Measurements from ENCODE around the gene NCSTN.

NCSTN gene

DNA sequence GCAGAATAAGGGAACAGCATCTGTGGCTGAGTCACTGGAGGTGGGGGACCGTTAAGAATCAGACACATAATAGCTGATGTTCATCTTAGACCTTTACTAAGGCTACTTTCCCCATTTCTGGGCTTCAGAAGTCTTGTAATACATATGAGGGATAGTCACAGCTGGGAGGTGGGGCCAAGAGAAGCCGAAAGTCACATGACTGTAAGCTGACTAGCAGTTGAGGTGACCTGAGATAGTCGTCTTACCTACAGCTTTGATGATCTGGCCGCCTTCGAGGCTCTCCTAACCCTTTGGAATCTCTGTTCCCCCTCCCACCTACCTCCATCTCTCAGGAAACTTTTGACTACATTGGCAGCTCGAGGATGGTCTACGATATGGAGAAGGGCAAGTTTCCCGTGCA lies 9.4 kb downstream of the NCSTN start:
- no peak for DNase-seq (ENCODE audit: low spot score)

DNA sequence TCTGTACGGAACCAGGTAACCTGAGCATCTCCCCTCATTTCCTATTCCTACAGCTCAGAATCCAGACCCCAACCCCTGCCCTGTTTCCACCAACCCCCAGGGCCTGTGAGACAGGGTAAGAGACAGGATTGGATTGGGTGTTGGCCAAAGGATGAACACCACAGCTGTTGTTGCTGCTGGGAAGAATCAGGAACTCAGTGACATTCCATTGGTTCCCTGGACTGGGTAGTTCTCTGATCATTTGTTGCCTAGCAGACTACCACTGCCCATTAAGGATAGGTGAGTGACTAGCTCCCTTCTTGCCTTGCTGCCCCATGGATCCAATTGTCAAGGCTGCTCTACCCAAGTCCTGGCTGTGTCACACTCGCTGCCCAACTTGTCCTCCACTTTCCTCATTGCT lies 10.0 kb downstream of the NCSTN start:
- no peak for DNase-seq (ENCODE audit: low spot score)

DNA sequence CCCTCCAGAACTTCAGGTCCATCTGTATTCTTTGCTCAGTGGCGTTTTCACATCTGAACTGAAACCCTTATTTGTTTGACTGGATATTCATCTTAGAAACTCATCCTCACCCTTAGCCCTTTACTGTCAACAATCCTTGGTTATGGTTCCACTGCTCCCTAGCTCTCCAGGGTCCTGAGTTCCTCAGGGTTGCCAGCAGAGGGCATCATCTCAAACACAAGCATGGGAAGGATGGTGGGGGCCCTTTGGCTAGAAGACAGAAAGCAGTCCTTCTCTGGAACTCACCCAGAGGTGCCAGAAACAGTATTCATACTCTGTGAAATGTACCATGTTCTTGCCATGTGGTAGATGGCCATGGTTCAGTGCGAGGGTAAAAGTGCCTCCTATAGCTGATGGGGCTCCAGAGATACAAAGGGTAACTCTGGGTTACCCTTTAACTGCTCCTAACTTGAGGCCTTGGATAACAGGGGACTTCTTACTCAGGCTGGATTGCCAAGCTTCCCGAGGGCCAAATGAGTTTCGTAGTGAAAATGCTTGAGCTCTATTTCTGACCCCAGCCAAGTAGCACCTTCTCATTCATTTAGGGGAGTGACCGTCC lies 11.3 kb downstream of the NCSTN start:
- DNase-seq (ENCODE audit: low spot score): no peak

DNA sequence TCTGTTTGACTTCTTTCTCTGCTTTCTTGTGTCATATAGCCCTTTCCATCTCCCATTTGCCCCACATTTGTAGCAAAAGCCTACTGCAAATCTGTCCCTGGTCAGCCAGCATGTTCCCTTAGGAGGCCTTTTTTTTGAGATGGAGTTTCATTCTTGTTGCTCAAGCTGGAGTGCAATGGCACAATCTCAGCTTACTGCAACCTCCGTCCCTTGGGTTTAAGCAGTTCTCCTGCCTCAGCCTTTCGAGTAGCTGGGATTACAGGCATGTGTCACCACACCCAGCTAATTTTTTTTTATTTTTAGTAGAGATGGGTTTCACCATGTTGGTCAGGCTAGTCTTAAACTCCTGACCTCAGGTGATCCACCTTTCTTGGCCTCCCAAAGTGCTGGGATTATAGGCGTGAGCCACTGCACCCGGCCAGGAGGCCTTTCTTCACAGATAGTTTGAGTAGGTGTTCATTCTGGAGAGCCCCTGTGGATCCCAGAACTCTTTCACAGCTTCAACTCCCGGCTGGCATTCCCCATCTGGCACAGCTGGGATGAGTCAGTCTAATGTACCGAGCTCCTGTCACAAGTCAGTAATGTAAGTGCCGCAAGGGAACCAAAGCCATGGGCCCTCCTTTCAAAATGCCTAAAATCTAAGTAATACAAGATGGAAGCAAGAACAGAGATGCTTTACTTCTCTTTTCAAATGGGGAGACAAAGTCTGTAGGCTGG lies 14.3 kb downstream of the NCSTN start:
- no peak for DNase-seq (ENCODE audit: low spot score)

DNA sequence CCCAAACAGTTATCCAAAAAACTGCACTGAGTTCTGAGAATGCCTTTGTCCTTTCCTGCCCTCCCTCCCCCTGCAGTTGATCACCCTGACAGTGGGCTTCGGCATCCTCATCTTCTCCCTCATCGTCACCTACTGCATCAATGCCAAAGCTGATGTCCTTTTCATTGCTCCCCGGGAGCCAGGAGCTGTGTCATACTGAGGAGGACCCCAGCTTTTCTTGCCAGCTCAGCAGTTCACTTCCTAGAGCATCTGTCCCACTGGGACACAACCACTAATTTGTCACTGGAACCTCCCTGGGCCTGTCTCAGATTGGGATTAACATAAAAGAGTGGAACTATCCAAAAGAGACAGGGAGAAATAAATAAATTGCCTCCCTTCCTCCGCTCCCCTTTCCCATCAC lies 14.9 kb downstream of the NCSTN start:
- DNase-seq (ENCODE audit: low spot score): no peak

DNA sequence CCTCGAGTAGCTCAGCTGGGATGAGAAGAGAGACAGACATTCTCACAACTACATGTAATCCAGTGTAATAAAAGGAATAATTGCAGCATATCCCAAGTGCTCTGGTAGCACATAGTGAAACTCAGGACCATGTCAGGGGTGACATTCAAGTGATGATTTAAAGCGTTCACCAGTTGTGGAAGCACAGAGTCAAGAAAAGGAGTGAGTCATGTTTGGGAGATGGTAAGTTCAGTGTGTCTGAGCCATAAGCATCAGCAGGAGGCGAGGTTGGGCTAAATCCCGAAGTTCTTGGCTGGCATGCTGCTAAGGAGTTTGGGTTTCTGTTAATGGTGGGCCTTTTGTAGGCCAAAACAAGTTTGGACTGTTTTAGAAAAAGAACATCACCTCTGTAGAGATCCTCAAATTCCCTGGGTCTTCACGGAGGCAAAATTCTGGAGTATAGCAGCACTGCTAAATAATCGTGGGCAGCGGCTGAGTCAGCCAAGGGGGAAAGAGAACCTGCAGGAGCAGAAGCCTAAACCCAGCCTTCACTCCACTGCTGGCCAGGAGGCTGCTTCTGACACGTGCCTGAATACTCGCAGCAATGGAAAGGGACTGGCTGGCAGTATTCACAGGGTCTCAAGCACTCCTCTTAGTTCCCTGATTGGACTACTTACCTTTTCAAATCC lies 16.5 kb downstream of the NCSTN start:
- no peak for DNase-seq (ENCODE audit: low spot score)

DNA sequence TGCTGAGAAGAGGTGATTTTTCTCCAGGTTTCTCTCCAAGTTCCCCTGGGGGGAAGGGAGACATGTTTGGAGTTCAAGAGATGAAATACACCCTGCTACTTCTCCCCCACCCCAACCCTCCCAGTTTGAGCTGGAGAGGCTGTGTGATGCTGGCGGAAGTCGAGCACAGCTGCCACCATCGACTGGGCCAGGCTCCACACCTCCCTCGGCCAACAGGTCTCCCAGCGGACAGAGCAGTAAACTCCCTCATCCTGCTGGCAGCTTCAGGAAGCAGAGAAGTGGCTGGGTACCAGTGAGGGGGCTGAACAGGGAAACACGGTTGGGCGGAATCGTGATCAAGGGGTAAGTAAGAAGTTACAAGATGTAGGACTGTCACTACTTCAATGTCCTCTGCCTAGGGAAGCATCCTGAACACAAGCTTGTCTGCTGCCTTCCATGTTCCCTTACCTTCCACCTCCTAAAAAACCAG lies 17.1 kb downstream of the NCSTN start:
- DNase-seq (ENCODE audit: low spot score): no peak

DNA sequence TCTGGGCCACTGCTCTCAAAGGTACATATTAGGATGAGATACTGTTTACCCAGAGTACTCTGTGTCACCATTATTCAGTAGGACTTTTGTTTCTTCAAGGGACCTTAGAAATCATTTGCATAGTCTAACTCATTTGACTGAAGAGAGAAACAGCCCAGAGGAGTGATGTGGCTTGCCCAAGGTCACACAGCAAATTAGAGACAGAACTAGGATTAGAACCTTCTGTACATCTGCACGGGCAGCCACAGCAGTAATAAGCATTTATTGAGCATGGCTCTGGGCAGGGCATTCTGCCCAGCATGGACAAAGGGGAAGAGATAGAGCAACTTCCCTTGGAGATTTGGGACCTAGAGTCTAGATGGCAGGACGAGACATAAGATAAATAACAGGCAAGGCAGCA lies 18.0 kb downstream of the NCSTN start:
- no peak for DNase-seq (ENCODE audit: low spot score)

DNA sequence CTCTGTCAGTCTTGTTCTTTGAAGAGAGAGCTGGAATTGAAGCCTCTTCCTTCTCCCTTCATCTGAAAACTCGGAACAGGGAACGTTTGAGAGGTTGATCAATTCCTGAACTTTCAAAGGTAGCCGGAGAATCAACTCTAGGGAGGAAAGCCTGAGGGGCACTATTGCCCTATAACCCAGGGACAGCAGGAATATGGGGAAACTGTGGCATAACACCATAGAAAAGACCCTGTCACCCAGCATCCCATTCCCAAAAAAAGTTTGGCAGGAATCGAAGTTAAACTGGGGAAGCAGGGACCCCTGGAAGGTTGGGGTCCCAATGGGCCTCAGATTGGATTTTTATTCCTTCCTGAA lies 18.6 kb downstream of the NCSTN start:
- no peak for DNase-seq (ENCODE audit: low spot score)

DNA sequence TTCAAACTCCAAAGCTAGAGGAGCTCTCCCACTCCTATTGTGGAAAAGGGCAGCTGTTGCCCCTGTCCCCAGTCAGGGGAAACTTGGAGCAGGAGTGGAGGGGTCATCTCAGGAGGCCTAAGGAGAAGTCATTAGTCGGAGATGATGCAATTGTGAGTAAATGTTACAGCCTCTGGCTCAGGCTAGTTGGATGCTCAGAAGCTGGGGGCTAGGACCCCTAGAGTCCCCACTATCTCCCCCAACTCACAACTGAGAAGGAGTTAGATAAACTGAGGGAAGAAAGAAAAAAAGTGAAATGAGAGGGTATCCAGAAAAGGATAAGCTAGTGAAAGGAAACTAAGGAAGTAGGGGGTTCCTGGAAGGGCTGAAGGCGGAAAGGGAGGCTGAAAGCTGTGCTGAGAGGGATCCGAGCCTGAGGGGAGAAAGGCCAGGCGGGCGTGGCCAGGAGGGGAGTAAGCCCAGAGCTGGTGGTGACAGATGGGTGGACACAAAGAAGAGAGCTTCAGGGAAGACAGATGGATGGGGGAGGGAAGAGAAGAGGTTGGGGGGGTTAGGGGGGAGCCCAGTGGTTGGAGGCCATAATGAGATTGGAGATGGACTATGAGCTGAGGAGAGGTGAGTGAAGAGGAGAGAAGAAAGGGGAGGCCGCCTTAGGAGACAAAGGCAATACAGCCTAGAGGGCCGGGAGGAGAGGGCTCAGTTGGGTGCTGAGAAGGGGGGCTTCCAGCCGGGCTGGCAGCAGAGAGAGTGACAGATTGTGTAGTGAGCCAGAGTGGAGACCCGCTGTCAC lies 19.2 kb downstream of the NCSTN start:
- DNase-seq (ENCODE audit: low spot score): no peak

DNA sequence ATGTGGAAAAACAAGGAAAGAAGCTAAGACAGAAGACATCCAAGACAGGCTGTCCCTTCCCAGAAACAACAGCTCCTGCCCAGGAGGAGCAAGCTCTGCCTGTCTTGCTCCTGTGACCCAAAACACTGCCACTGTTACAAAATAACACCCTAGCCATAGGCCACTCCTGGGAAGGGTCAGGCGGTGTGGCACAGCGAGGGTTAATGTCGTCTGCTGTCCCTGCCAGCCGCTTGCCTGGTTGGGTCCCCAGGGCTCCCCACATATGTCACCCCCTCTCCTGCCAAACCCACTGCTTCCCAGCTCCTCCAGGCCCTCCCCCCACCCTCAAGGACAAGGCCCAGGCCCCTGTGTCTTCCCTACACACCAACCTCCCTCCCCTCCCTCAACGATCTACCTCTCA lies 19.8 kb downstream of the NCSTN start:
- DNase-seq (ENCODE audit: low spot score): no peak

DNA sequence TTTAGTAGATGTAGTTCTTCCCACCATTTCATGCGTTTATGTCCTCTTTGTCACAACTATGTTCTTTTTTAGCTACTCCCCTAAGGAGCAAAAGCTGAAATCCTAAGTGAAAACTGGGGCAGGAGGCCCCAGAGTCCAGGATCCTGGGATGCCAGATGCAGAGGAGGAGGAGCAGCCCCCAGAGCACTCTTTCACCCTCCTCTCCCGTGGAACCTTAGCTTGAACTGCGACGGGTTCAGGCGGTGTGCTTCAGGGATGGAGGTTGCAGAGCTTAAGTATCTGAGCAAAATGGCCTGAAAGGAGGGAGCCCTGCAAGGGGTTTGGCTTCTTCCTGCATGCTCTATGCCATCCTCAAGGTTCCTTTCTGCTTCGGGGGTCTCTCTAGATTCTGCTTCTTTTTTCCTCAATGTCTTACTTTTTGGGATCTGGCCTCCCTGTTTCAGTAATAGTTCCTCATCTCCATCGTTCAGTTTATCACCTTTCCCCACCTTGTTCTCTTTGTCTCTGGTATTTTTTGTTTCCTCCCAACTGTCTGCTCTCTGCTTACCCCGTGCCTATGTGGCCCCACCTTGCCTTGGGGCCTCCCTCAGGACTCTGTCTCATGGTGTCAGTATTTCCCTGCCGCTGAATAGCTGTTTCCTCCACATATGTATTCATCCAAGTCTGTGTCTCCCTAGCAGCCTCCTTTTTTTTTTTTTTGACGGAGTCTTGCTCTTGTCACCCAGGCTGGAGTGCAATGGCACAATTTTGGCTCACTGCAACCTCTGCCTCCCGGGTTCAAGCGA lies 21.0 kb downstream of the NCSTN start:
- DNase-seq (ENCODE audit: low spot score): no peak

DNA sequence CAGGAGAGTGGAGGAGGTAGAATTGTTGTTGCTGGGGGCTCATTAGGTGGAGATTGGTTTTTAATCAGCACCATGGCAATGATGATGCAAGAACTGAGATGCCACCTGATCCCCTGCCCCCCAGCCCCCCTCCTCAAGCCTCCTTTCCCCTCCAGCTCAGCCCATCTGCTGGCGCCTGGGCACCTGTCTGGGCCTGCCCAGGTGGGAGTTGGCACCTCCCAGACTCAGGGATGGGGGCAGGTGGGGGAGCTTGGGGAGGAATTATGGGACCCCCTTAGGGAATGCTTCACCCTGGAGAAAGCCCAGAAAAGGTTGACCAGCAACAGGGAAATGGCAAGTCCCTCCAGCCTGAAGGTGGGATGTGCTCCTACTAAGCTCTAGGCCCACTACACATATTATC lies 22.1 kb downstream of the NCSTN start:
- no peak for DNase-seq (ENCODE audit: low spot score)

DNA sequence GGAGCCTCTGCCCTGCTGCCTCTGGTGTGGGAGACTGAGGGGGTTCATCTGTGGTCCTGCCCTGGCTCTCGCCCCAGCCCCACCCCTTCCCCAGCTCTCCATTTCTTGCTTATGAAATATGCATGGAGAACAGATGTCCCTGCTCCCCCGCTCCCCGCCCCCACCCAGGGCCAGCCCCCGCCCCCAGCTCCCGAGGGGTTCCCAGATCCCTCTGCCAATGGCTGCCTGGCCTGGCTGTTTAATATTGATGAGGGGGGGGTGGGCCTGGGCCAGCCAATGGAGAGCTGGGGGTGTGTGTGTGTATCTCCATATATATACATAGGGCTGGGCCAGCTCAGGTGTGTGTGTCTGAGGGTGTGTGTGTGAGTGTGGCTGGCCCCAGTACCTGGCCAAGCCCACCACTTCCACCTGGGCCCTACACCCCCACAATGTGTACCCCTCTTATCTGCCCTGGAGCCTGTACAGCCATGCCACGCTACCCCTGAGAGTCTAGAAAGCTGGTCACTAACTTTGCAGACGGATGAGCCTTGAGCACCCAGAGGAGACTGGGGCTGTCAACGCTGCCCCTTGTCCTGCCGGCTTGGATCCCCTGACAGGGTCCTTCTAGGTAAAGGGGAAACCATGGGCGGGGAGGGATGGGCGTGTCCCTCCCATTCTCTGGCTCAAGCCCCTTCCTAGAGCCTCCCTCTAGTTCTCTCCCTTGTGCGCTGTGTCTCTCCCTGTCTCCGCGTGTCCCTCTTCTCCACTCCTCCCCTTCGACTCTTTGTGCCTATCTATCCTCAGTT lies 23.7 kb downstream of the NCSTN start, which contains the start of gene NHLH1:
Gene NHLH1 (plus strand): TSS at position 341 of the 785 bp plus-strand sequence. CDS start 3,661 bp downstream, outside the sequence.
- no peak for DNase-seq (ENCODE audit: low spot score)

DNA sequence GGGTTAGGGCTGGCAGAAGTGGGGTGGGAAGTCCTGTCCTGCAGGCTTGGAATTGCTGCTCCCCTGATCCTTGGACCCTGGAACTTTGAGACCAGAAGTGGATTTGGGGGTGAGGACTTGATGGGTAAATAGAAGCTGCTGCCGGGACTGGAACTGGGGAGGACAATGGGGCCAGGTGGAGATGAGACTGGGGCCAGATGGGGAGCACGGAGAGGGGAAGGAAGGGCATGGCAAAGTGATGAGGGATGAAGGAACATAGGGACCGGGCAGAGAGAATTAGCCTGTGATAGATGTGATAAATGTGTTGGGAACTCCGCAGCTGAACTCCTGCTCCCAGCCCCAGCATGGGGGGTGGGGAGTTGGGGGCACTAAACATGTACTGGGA lies 24.3 kb downstream of the NCSTN start:
- DNase-seq (ENCODE audit: low spot score): no peak

DNA sequence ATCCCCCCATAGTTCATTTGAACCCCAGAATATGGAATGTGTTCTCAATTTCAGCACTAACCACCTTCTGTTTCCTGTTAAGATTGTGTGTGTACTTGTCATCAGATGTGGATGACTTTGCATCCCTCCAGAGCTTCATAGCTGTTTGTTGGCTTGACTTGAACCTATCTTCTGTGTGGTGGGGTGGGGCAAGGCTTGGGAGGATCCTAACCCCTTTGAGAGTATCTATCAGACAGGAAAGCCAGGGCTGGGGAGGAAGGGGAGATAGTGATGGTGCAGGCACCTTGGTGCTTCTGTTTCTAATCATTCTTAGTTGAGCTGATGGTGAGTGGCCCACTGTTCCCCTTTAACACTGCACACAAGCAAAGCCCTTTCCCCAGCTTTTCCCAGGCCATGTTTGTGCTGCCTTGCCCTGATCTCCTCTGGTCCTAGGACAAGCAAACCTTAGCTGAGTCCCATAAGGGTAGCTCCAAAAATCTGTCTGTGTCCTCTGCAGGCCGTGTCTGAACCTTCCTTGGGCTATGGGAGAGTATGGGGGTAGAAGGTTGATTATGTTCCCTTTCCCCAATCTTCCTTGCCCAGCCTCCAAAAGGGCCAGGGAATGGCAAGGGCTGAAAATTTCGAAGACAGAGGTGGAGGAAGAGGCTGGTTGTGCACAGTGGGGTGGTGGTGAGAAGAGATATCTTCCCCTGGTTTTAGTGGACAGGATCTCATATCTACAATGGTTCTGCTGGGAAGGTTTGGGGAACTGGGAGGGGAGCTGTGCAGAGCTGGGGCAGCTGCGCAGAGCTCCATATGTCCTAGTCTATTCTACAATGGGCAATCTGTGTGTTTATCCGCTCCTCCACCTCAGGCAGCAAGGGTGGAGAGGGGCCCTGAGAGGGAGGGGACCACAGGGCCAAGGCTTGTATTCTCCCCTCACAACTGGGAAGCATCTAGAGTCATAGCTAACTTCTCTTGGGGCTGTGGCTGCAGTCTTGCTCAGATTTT lies 25.0 kb downstream of the NCSTN start:
- no peak for DNase-seq (ENCODE audit: low spot score)

DNA sequence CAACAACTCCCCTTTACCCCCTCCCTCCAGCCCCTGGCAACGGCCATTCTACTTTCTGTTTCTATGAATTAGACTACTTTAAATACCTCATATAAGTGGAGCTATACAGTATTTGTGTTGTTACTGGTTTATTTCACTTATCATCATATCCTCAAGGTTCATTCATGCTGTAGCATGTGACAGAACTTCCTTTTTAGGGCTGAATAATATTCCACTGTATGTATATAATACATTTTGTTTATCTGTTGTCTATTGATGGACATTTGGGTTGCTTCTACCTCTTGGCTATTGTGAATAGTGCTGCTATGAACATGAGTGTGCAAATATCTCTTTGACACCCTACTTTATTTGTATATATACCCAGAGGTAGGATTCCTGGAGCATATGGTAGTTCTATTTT lies 25.9 kb downstream of the NCSTN start:
- no peak for DNase-seq (ENCODE audit: low spot score)

DNA sequence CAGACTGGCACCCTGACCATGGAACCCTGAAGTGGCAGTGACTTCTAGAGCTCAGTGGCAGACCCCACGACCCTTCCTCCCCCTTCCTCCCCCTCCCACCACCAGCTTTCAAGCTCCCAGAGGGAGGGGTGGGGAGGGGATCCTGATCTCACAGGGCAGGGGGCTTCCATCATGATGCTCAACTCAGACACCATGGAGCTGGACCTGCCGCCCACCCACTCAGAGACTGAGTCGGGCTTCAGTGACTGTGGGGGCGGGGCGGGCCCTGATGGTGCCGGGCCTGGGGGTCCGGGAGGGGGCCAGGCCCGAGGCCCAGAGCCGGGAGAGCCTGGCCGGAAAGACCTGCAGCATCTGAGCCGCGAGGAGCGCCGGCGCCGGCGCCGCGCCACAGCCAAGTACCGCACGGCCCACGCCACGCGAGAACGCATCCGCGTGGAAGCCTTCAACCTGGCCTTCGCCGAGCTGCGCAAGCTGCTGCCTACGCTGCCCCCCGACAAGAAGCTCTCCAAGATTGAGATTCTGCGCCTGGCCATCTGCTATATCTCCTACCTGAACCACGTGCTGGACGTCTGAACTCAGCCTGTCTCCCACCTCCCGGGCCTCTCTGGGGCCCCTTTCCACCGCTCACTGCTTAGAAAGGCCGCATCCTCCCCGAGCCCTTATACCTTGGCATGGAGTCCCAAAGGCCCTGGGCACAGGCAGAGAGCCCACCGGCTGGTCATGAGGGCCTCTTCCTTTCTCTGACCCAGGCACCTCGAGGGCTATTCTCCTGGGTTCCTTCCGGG lies 27.6 kb downstream of the NCSTN start:
- no peak for DNase-seq (ENCODE audit: low spot score)

DNA sequence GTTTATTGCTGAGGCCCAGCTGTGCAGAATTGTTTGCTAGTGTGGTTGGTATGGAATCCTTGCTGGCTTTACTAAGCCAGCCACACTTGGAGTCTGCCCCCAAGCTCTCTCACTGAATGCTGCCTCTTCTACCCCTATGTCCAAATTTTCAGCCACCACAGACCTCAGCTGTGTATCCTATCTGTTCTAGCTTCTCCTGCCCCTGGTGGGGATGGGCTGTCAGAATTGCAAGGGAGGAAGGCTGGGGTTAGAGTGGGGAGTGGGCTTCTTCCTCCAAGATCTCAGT lies 28.1 kb downstream of the NCSTN start:
- no peak for DNase-seq (ENCODE audit: low spot score)
